IMR-90 (cell line): Measurements from ENCODE around the gene LMTK2. TPM values are rescaled to one million over a fixed set of nuclear protein-coding genes. Genes with fewer than 3 reads are reported as not detected.

Source experiments
- ATAC-seq: fragments of 200-7000 bp; cut with Tn5 transposase; 2 replicates; pipeline ENCODE4 v1.9.1; 2020; ENCODE audit warnings: low read depth, mild to moderate bottlenecking, moderate library complexity
- BruUV-seq: library from RNA; stranded (reverse); fragments of 400-500 nt; replicated peaks from 2 replicates; lab custom pipeline; 2021; lab: Mats Ljungman, UMichigan
- CTCF ChIA-PET: fragments of 300-600 bp; formaldehyde crosslinking; extraction: SDS; loops from one replicate; lab custom pipeline; 2021; ENCODE audit warnings: antibody characterized with exemption; lab: Yijun Ruan, JAX
- POLR2A ChIA-PET: fragments of 300-600 bp; sonication (Branson Sonifier 250); formaldehyde crosslinking; loops from one replicate; lab custom pipeline; 2022; ENCODE audit warnings: antibody characterized with exemption; ENCODE audit not compliant: unreplicated experiment; lab: Charles Lee
- DNase-seq: peaks from one replicate; pipeline ENCODE4 v3.0.0; 2013
- H2AFZ ChIP-seq: replicated peaks from 2 replicates; pipeline ENCODE3; 2013; ENCODE audit warnings: low read length, mild to moderate bottlenecking; ENCODE audit not compliant: poor library complexity
- H2AK5ac ChIP-seq: 2 replicates; pipeline ENCODE4 v1.6.1; 2013; ENCODE audit warnings: low read depth, low read length, inconsistent platforms
- H2AK9ac ChIP-seq: replicated peaks from 2 replicates; pipeline ENCODE3; 2013; ENCODE audit warnings: mild to moderate bottlenecking, low read depth, low read length, moderate library complexity; ENCODE audit not compliant: poor library complexity
- H2BK120ac ChIP-seq: 2 replicates; pipeline ENCODE4 v1.6.1; 2013; ENCODE audit warnings: low read depth, low read length, inconsistent platforms
- H2BK15ac ChIP-seq: 3 replicates; pipeline ENCODE4 v1.6.1; 2013; ENCODE audit warnings: low read depth, low read length, inconsistent platforms
- H2BK20ac ChIP-seq: 2 replicates; pipeline ENCODE4 v1.6.1; 2013; ENCODE audit warnings: low read depth, mild to moderate bottlenecking, inconsistent platforms, low read length, moderate library complexity
- H2BK5ac ChIP-seq: 2 replicates; pipeline ENCODE4 v1.6.1; 2013; ENCODE audit warnings: mild to moderate bottlenecking, low read depth, low read length, inconsistent platforms; ENCODE audit not compliant: poor library complexity, severe bottlenecking
- H3K14ac ChIP-seq: replicated peaks from 2 replicates; pipeline ENCODE4 v1.6.1; 2013; ENCODE audit warnings: low read depth, low read length, inconsistent platforms
- H3K18ac ChIP-seq: 2 replicates; pipeline ENCODE4 v1.6.1; 2013; ENCODE audit warnings: low read depth, low read length, control low read depth
- H3K23ac ChIP-seq: 2 replicates; pipeline ENCODE4 v1.6.1; 2013; ENCODE audit warnings: low read depth, low read length, inconsistent platforms
- H3K27ac ChIP-seq: 2 replicates; pipeline ENCODE4 v1.5.1; 2013; ENCODE audit warnings: mild to moderate bottlenecking, control low read depth, low read length; ENCODE audit not compliant: insufficient read depth
- H3K27me3 ChIP-seq: 2 replicates; pipeline ENCODE4 v1.6.1; 2013; ENCODE audit warnings: low read length; ENCODE audit not compliant: control insufficient read depth, insufficient read depth
- H3K36me3 ChIP-seq: 2 replicates; pipeline ENCODE4 v1.6.1; 2013; ENCODE audit warnings: low read length, mixed read lengths; ENCODE audit not compliant: control insufficient read depth, insufficient read depth
- H3K4ac ChIP-seq: 2 replicates; pipeline ENCODE4 v1.6.1; 2013; ENCODE audit warnings: low read depth, low read length, inconsistent platforms
- H3K4me1 ChIP-seq: 2 replicates; pipeline ENCODE4 v1.6.1; 2013; ENCODE audit warnings: low read length, mixed read lengths; ENCODE audit not compliant: control insufficient read depth, insufficient read depth
- H3K4me2 ChIP-seq: 2 replicates; pipeline ENCODE4 v1.6.1; 2013; ENCODE audit warnings: low read depth, mild to moderate bottlenecking, control low read depth, low read length, moderate library complexity
- H3K4me3 ChIP-seq: 2 replicates; pipeline ENCODE4 v1.5.1; 2013; ENCODE audit warnings: low read depth, mild to moderate bottlenecking, control low read depth, low read length, moderate library complexity; ENCODE audit not compliant: insufficient read depth
- H3K56ac ChIP-seq: 2 replicates; pipeline ENCODE4 v1.6.1; 2013; ENCODE audit warnings: low read length, inconsistent platforms; ENCODE audit not compliant: insufficient read depth; ENCODE audit errors: extremely low read depth
- H3K79me1 ChIP-seq, 2 experiments: 2 replicates each; pipeline ENCODE4 v1.6.1; 2013; ENCODE audit warnings: low read length in 2 of 2, inconsistent platforms in 1 of 2, low read depth in 1 of 2
- H3K9ac ChIP-seq: 2 replicates; pipeline ENCODE4 v1.6.1; 2013; ENCODE audit warnings: low read depth, low read length, control low read depth
- H3K9me1 ChIP-seq: 2 replicates; pipeline ENCODE4 v1.6.1; 2013; ENCODE audit warnings: low read length, inconsistent platforms; ENCODE audit not compliant: insufficient read depth
- H3K9me3 ChIP-seq: 2 replicates; pipeline ENCODE4 v1.6.1; 2013; ENCODE audit warnings: low read length; ENCODE audit not compliant: control insufficient read depth, insufficient read depth
- H4K20me1 ChIP-seq: 2 replicates; pipeline ENCODE4 v1.6.1; 2013; ENCODE audit warnings: low read length, inconsistent platforms; ENCODE audit not compliant: insufficient read depth
- H4K5ac ChIP-seq: 2 replicates; pipeline ENCODE4 v1.6.1; 2013; ENCODE audit warnings: mild to moderate bottlenecking, low read depth, low read length, control low read depth
- H4K8ac ChIP-seq, 2 experiments: 2 replicates each; pipeline ENCODE4 v1.6.1; 2013; ENCODE audit warnings: low read depth in 2 of 2, low read length in 2 of 2, control low read depth in 1 of 2, inconsistent platforms in 1 of 2
- H4K91ac ChIP-seq: 2 replicates; pipeline ENCODE4 v1.6.1; 2013; ENCODE audit warnings: low read depth, low read length, inconsistent platforms; ENCODE audit not compliant: insufficient read depth
- BHLHE40 ChIP-seq: fragments of 150-350 bp; IDR thresholded peaks from 2 replicates; pipeline ENCODE4 v1.6.1; 2016; ENCODE audit warnings: mild to moderate bottlenecking, low read depth, low read length
- CHD1 ChIP-seq: IDR thresholded peaks from 2 replicates; pipeline ENCODE4 v1.6.1; 2012; ENCODE audit warnings: low read depth, low read length, improper control_type of control experiment
- FOS ChIP-seq: fragments of 150-350 bp; IDR thresholded peaks from 2 replicates; pipeline ENCODE4 v1.6.1; 2016; ENCODE audit warnings: low read depth, low read length
- MAFK ChIP-seq: IDR thresholded peaks from 2 replicates; pipeline ENCODE4 v1.6.1; 2012; ENCODE audit warnings: low read depth, low read length, improper control_type of control experiment
- MAZ ChIP-seq: IDR thresholded peaks from 2 replicates; pipeline ENCODE4 v1.6.1; 2012; ENCODE audit warnings: low read depth, mild to moderate bottlenecking, low read length, improper control_type of control experiment, moderate library complexity, borderline replicate concordance
- RCOR1 ChIP-seq: IDR thresholded peaks from 2 replicates; pipeline ENCODE4 v1.6.1; 2012; ENCODE audit warnings: mild to moderate bottlenecking, low read length, improper control_type of control experiment; ENCODE audit not compliant: insufficient replicate concordance
- RFX5 ChIP-seq: IDR thresholded peaks from 2 replicates; pipeline ENCODE4 v1.8.0; 2012; ENCODE audit warnings: low read depth, mild to moderate bottlenecking, low read length, moderate library complexity
- WGBS, 2 experiments: methylation state at CpG; one replicate each; pipeline versions ENCODE4 v1.1.5 to v1.1.7; 2013; ENCODE audit warnings: missing lambda C conversion rate in 2 of 2; ENCODE audit not compliant: insufficient read length in 1 of 2; ENCODE audit errors: extremely low coverage in 2 of 2; 5-methylcytosine and 5-hydroxymethylcytosine counted together
- dilution Hi-C: fragments of 300-500 bp; cut with HindIII; formaldehyde crosslinking; loops from one replicate; pipeline ENCODE4 v1.14.3; 2018; ENCODE audit warnings: low sequenced_read_pairs; ENCODE audit not compliant: unreplicated experiment
- in situ Hi-C: fragments of 300-500 bp; cut with MboI; formaldehyde crosslinking; loops from 3 replicates; pipeline ENCODE4 v1.14.3; 2019; ENCODE audit warnings: low sequenced_read_pairs, inconsistent platforms, mixed read lengths
- intact Hi-C: fragments of 100-400 bp; cut with micrococcal nuclease; formaldehyde crosslinking; loops from 2 replicates; pipeline ENCODE4 v1.10.0; 2022
- polyA plus RNA-seq, 3 experiments: library from polyadenylated mRNA; depleted of rRNA; stranded (reverse); fragments of >200 nt; gene quantifications; 2 replicates each; pipeline ENCODE4 v1.2.3, GENCODE V29; 2012; ENCODE audit warnings: low replicate concordance in 1 of 3
- total RNA-seq: library from RNA; depleted of rRNA; stranded (reverse); fragments of >200 nt; gene quantifications from 2 replicates; pipeline ENCODE4 v1.2.3, GENCODE V29; 2012
- TF ChIP-seq, protein P1 (sequence below): conservative IDR thresholded peaks from 2 replicates; pipeline ENCODE4 v1.5.1; 2012; ENCODE audit warnings: mild to moderate bottlenecking, low read depth, low read length, improper control_type of control experiment
- TF ChIP-seq, protein P2 (sequence below): fragments of 150-350 bp; IDR thresholded peaks from 2 replicates; pipeline ENCODE4 v1.6.1; 2017; ENCODE audit warnings: mild to moderate bottlenecking, antibody characterized with exemption, low read length, low read depth
- TF ChIP-seq, protein P3 (sequence below): fragments of 150-350 bp; IDR thresholded peaks from 2 replicates; pipeline ENCODE4 v1.6.1; 2016; ENCODE audit warnings: low read depth, mild to moderate bottlenecking, low read length, moderate library complexity, borderline replicate concordance

Gene LMTK2
- total and polyA plus RNA-seq, 2 of the 4 experiments (the other 2 are of a cell fraction): 4.4 to 5.0 TPM

DNA sequence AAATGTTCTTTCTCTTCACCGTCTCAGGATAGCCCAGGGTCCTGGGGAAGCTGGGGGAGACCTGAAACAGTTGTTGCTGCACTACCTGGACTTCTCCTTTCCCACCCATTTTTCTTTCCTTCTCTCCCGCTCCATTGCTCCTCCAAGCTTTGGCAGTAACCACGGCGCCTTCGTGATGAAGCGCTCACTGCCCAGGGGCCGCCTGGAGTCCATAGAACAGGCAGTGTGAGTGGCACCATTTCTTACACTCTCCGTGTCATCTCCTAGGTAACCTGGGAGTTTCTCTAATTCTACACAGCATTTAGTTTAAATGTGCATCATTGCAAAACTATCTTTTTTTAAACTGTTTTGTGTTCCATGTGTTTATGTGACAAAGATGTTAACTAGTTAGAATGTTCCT is 64.3 kb downstream of the LMTK2 start (continued):
- TF ChIP-seq, protein P1, sequence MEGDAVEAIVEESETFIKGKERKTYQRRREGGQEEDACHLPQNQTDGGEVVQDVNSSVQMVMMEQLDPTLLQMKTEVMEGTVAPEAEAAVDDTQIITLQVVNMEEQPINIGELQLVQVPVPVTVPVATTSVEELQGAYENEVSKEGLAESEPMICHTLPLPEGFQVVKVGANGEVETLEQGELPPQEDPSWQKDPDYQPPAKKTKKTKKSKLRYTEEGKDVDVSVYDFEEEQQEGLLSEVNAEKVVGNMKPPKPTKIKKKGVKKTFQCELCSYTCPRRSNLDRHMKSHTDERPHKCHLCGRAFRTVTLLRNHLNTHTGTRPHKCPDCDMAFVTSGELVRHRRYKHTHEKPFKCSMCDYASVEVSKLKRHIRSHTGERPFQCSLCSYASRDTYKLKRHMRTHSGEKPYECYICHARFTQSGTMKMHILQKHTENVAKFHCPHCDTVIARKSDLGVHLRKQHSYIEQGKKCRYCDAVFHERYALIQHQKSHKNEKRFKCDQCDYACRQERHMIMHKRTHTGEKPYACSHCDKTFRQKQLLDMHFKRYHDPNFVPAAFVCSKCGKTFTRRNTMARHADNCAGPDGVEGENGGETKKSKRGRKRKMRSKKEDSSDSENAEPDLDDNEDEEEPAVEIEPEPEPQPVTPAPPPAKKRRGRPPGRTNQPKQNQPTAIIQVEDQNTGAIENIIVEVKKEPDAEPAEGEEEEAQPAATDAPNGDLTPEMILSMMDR: no peak
- TF ChIP-seq MAFK: no peak
- TF ChIP-seq, protein P2, sequence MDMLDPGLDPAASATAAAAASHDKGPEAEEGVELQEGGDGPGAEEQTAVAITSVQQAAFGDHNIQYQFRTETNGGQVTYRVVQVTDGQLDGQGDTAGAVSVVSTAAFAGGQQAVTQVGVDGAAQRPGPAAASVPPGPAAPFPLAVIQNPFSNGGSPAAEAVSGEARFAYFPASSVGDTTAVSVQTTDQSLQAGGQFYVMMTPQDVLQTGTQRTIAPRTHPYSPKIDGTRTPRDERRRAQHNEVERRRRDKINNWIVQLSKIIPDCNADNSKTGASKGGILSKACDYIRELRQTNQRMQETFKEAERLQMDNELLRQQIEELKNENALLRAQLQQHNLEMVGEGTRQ: no peak

DNA sequence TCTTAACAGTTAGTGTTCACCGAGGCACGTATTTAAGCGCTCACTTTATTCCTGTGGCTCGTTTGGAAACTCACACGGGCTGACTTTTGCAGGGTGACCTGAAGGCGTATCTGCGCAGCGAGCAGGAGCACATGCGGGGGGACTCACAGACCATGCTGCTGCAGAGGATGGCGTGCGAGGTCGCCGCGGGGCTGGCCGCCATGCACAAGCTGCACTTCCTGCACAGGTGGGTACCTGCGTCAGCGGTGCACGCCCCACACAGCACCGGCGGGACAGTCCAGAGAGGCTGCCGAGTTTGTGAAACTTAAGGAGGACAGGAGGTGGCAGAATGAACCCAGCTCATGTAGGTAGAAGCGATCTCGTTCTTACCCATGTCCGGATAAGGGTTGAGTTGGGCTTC is 64.8 kb downstream of the LMTK2 start:
- Histone ChIP-seq H3K4me1 (no peaks in the 10 kb centered on the region), H2AK9ac (no peak overlapping the region), H3K9ac (no peak overlapping the region), H3K18ac (no peak overlapping the region), H3K9me1 (no peaks in the 10 kb centered on the region), H3K4me2 (no peak overlapping the region), H3K56ac (no peak overlapping the region), H4K8ac (no peak overlapping the region), H2AFZ (no peak overlapping the region), H3K9me3 (no peaks in the 10 kb centered on the region), H3K27me3 (no peaks in the 10 kb centered on the region), H3K79me1 (no peaks in the 10 kb centered on the region), H3K4ac (no peak overlapping the region), H3K4me3 (no peak overlapping the region), H3K36me3 (peaks cover 11% of the 10 kb centered on the region; the same call in 1 of the 2 replicates), H3K23ac (no peak overlapping the region), H2BK20ac (no peak overlapping the region), H3K14ac (no peak overlapping the region), H4K91ac (no peak overlapping the region), H2BK120ac (no peak overlapping the region), H2AK5ac (no peak overlapping the region), H4K5ac (no peak overlapping the region), H3K27ac (no peak overlapping the region), H4K20me1 (0 out of 2 replicates have a peak, but pooled peaks cover 2% of the 10 kb centered on the region), H2BK5ac (no peak overlapping the region), H2BK15ac (no peak overlapping the region)
- CTCF ChIA-PET: interaction anchor here (0.7 kb wide), 1 partner anchor 37 kb away, joined by 3 read pairs; no protein-coding TSS in a partner anchor
- in situ Hi-C loops: loop anchor here (25.0 kb wide), 1 partner anchor 309 kb away; the partner anchor contains the start of gene ASNS
- intact Hi-C loops: no loop called here
- no TSS peak for BruUV-seq
- 95% methylated on average over 11 of the region's 24 CpGs; no CpG with 5 or more reads in 1 of the 2 experiments for WGBS, 2 experiments
- DNase-seq: no peak
- POLR2A ChIA-PET: no interaction called here
- dilution Hi-C loops: no loop called here
- ATAC-seq: no peak
- TF ChIP-seq MAZ: no peak
- TF ChIP-seq, protein P1: no peak
- TF ChIP-seq CHD1: no peak
- no peak for TF ChIP-seq BHLHE40
- no peak for TF ChIP-seq RFX5
- TF ChIP-seq, protein P3, sequence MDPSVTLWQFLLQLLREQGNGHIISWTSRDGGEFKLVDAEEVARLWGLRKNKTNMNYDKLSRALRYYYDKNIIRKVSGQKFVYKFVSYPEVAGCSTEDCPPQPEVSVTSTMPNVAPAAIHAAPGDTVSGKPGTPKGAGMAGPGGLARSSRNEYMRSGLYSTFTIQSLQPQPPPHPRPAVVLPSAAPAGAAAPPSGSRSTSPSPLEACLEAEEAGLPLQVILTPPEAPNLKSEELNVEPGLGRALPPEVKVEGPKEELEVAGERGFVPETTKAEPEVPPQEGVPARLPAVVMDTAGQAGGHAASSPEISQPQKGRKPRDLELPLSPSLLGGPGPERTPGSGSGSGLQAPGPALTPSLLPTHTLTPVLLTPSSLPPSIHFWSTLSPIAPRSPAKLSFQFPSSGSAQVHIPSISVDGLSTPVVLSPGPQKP: no peak
- no peak for TF ChIP-seq RCOR1
- TF ChIP-seq FOS: no peak
